Measurements from ENCODE around the gene QTRT2. TPM values are rescaled to one million over a fixed set of nuclear protein-coding genes. Genes with fewer than 3 reads are reported as not detected.

Gene QTRT2
- total RNA-seq, 1 experiment from 2014 or later: 49.1 TPM

GRCh38 chr3:114122027-114122709 is 65.6 kb downstream of the QTRT2 start:
- DNase-seq (ENCODE audit: low spot score): peak; percentile 57

GRCh38 chr3:114126461-114126860 is 69.9 kb downstream of the QTRT2 start:
- DNase-seq (ENCODE audit: low spot score): no peak

GRCh38 chr3:114127517-114127916 is 71.0 kb downstream of the QTRT2 start:
- no peak for DNase-seq (ENCODE audit: low spot score)

GRCh38 chr3:114128231-114128630 is 71.7 kb downstream of the QTRT2 start:
- DNase-seq (ENCODE audit: low spot score): peak; percentile 40

GRCh38 chr3:114128826-114129225 is 72.3 kb downstream of the QTRT2 start:
- DNase-seq (ENCODE audit: low spot score): no peak

GRCh38 chr3:114132500-114132899 is 76.0 kb downstream of the QTRT2 start:
- no peak for DNase-seq (ENCODE audit: low spot score)

- DNase-seq (ENCODE audit: low spot score): no peak
These were observed 77.4 kb downstream of the QTRT2 start for GRCh38 chr3:114133947-114134346.

Other genes starting within 250 kb of the QTRT2 start
- 1.0 and 1.1 TPM in 2 replicates for gene GRAMD1C, start 217.9 kb upstream of the QTRT2 start, total RNA-seq (2014; rRNA removed; shearing (Covaris generic))
- gene ZDHHC23, start 108.7 kb upstream of the QTRT2 start, total RNA-seq (2014; rRNA removed; shearing (Covaris generic)): 2.4 and 2.7 TPM in 2 replicates
- 5.6 and 7.0 TPM in 2 replicates for gene CCDC191, start 211 bp upstream of the QTRT2 start, total RNA-seq (2014; rRNA removed; shearing (Covaris generic))
- not detected in 2 replicates for gene DRD3, start 122.3 kb downstream of the QTRT2 start, total RNA-seq (2014; rRNA removed; shearing (Covaris generic))
- not detected in 2 replicates for gene ZNF80, start 180.8 kb downstream of the QTRT2 start, total RNA-seq (2014; rRNA removed; shearing (Covaris generic))
- gene TIGIT, start 237.3 kb downstream of the QTRT2 start, total RNA-seq (2014; rRNA removed; shearing (Covaris generic)): not detected in 2 replicates